HCT116 (cell line): ENCODE data around the gene RUNX2. TPM values are rescaled to one million over a fixed set of nuclear protein-coding genes. Genes with fewer than 3 reads are reported as not detected.

Source experiments
- ATAC-seq: fragments of 200-7000 bp; cut with Tn5 transposase; 2 replicates; pipeline ENCODE4 v1.9.1; 2020; ENCODE audit warnings: mild to moderate bottlenecking, moderate library complexity
- BruUV-seq: library from RNA; stranded (reverse); fragments of 400-500 nt; replicated peaks from 2 replicates; lab custom pipeline; 2021; lab: Mats Ljungman, UMichigan
- CTCF ChIA-PET: fragments of 300-600 bp; sonication (Branson Sonifier 250); formaldehyde crosslinking; loops from one replicate; lab custom pipeline; 2021; ENCODE audit warnings: antibody characterized with exemption; lab: Charles Lee
- POLR2A ChIA-PET: fragments of 300-600, 350-600 bp; sonication (Branson Sonifier 250); formaldehyde crosslinking; loops from one replicate; lab custom pipeline; 2021; ENCODE audit warnings: antibody characterized with exemption; lab: Charles Lee
- RAD21 ChIA-PET, 2 experiments: fragments of 300-600 bp; sonication (Branson Sonifier 250); formaldehyde crosslinking; loops; one replicate each; lab custom pipeline; 2023; ENCODE audit warnings: low total read pairs in 2 of 2; ENCODE audit not compliant: uncharacterized antibody in 2 of 2, unreplicated experiment in 2 of 2, low non-redundant PET in 1 of 2; lab: Charles Lee
- DNase-seq: peaks from one replicate; pipeline ENCODE4 v3.0.0-alpha.2; 2010; ENCODE audit warnings: low read depth, low spot score
- H2AFZ ChIP-seq: fragments of 200-600 bp; shearing (Covaris generic), sonication (generic); 2 replicates; pipeline ENCODE4 v1.6.1; 2017; ENCODE audit warnings: low read depth, mixed run types, mixed read lengths, antibody characterized with exemption, low read length; ENCODE audit not compliant: poor library complexity, severe bottlenecking
- H3K27ac ChIP-seq: 2 replicates; pipeline ENCODE4 v1.5.1; 2012; ENCODE audit warnings: low read depth, low read length
- H3K27me3 ChIP-seq: fragments of 200-600 bp; sonication (generic); 2 replicates; pipeline ENCODE4 v1.6.1; 2016; ENCODE audit warnings: mixed run types, low read length, mixed read lengths; ENCODE audit not compliant: insufficient read depth
- H3K36me3 ChIP-seq, 2 experiments: fragments of 200-500 bp in 1 of 2; fragments of 200-600 bp in 1 of 2; sonication (Bioruptor generic) in 1 of 2; sonication (generic) in 1 of 2; 2 replicates each; pipeline versions ENCODE4 v1.5.1 to v1.6.1; 2014 to 2016; ENCODE audit warnings: low read length in 2 of 2, inconsistent platforms in 1 of 2, mixed read lengths in 1 of 2, mixed run types in 1 of 2; ENCODE audit not compliant: insufficient read depth in 2 of 2, control insufficient read depth in 1 of 2
- H3K4me1 ChIP-seq, 2 experiments: fragments of 200-600 bp in 1 of 2; sonication (generic) in 1 of 2; 2 replicates each; pipeline versions ENCODE4 v1.5.1 to v1.6.1; 2012 to 2017; ENCODE audit warnings: low read length in 2 of 2, inconsistent platforms in 1 of 2, mild to moderate bottlenecking in 1 of 2, mixed read lengths in 1 of 2, mixed run types in 1 of 2, moderate library complexity in 1 of 2; ENCODE audit not compliant: insufficient read depth in 2 of 2, control insufficient read depth in 1 of 2
- H3K4me2 ChIP-seq: fragments of 200-600 bp; sonication (generic); 2 replicates; pipeline ENCODE4 v1.6.1; 2017; ENCODE audit warnings: mixed run types, low read length, mixed read lengths
- H3K4me3 ChIP-seq, 2 experiments: fragments of 200-600 bp in 1 of 2; sonication (generic) in 1 of 2; replicated peaks in 1 of 2; 2 replicates each; pipeline ENCODE4 v1.5.1; 2011 to 2016; ENCODE audit warnings: low read length in 2 of 2, control low read depth in 1 of 2, low read depth in 1 of 2, mild to moderate bottlenecking in 1 of 2, mixed read lengths in 1 of 2, mixed run types in 1 of 2
- H3K79me2 ChIP-seq: fragments of 200-600 bp; sonication (generic); 2 replicates; pipeline ENCODE4 v1.6.1; 2017; ENCODE audit warnings: mild to moderate bottlenecking, mixed run types, low read length, moderate library complexity, mixed read lengths; ENCODE audit not compliant: insufficient read depth
- H3K9ac ChIP-seq: fragments of 200-600 bp; sonication (generic); 2 replicates; pipeline ENCODE4 v1.6.1; 2016; ENCODE audit warnings: low read length, mixed read lengths
- H3K9me2 ChIP-seq: fragments of 200-600 bp; sonication (generic), shearing (Covaris generic); 2 replicates; pipeline ENCODE4 v1.6.1; 2017; ENCODE audit warnings: mixed run types, mild to moderate bottlenecking, moderate library complexity; ENCODE audit not compliant: insufficient read depth
- H3K9me3 ChIP-seq, 2 experiments: fragments of 200-500 bp in 1 of 2; fragments of 200-600 bp in 1 of 2; sonication (Bioruptor generic) in 1 of 2; sonication (generic) in 1 of 2; 2 replicates each; pipeline ENCODE4 v1.6.1; 2014 to 2017; ENCODE audit warnings: low read length in 2 of 2, mixed read lengths in 2 of 2, inconsistent platforms in 1 of 2, low read depth in 1 of 2, mild to moderate bottlenecking in 1 of 2, mixed run types in 1 of 2, moderate library complexity in 1 of 2; ENCODE audit not compliant: control insufficient read depth in 1 of 2, insufficient read depth in 1 of 2
- H4K20me1 ChIP-seq: fragments of 200-600 bp; sonication (generic), shearing (Covaris generic); 2 replicates; pipeline ENCODE4 v1.6.1; 2017; ENCODE audit warnings: mixed run types, mild to moderate bottlenecking, moderate library complexity; ENCODE audit not compliant: insufficient read depth
- CBX3 ChIP-seq: IDR thresholded peaks from 2 replicates; pipeline ENCODE4 v1.6.1; 2012; ENCODE audit warnings: low read depth
- CEBPB ChIP-seq: IDR thresholded peaks from 2 replicates; pipeline ENCODE4 v1.6.1; 2012; ENCODE audit warnings: low read depth
- EGR1 ChIP-seq: IDR thresholded peaks from 2 replicates; pipeline ENCODE4 v1.6.1; 2012; ENCODE audit warnings: low read depth
- EZH2 ChIP-seq: fragments of 200-600 bp; sonication (generic); IDR thresholded peaks from 2 replicates; pipeline ENCODE4 v1.6.1; 2017; ENCODE audit warnings: antibody characterized with exemption, mixed run types
- EZH2phosphoT487 ChIP-seq: fragments of 200-600 bp; IDR thresholded peaks from 2 replicates; pipeline ENCODE4 v1.6.1; 2018; ENCODE audit warnings: antibody characterized with exemption, borderline replicate concordance
- JUND ChIP-seq: IDR thresholded peaks from 2 replicates; pipeline ENCODE4 v1.6.1; 2012
- POLR2A ChIP-seq: IDR thresholded peaks from 2 replicates; pipeline ENCODE4 v1.7.0; 2011; ENCODE audit warnings: borderline replicate concordance; ENCODE audit not compliant: insufficient read depth, insufficient read length; ENCODE audit errors: extremely low read depth
- POLR2AphosphoS5 ChIP-seq: IDR thresholded peaks from 2 replicates; pipeline ENCODE4 v1.6.1; 2011; ENCODE audit warnings: mild to moderate bottlenecking, low read depth, low read length, moderate library complexity
- SRF ChIP-seq: IDR thresholded peaks from 2 replicates; pipeline ENCODE4 v1.6.1; 2012; ENCODE audit warnings: low read depth
- ZFX ChIP-seq: fragments of 450-650 bp; IDR thresholded peaks from 2 replicates; pipeline ENCODE4 v1.6.1; 2017
- ZNF274 ChIP-seq: fragments of 200-500 bp; sonication (Bioruptor generic); IDR thresholded peaks from 2 replicates; pipeline ENCODE4 v1.6.1; 2014; ENCODE audit warnings: mild to moderate bottlenecking, low read depth, low read length, inconsistent platforms
- intact Hi-C: fragments of 100-400 bp; cut with micrococcal nuclease; formaldehyde crosslinking; loops from 2 replicates; pipeline ENCODE4 v1.10.0; 2022
- total RNA-seq: library from RNA; stranded (reverse); gene quantifications from one replicate; pipeline ENCODE4 v1.2.1, GENCODE V29; 2021; ENCODE audit not compliant: unreplicated experiment
- TF ChIP-seq, protein P1 (sequence below): IDR thresholded peaks from 2 replicates; pipeline ENCODE4 v1.6.1; 2011; ENCODE audit warnings: mild to moderate bottlenecking, low read length, moderate library complexity; ENCODE audit not compliant: insufficient replicate concordance; ENCODE audit errors: extremely low read depth
- TF ChIP-seq, protein P2 (sequence below), 3 experiments: fragments of 200-600 bp in 1 of 3; sonication (generic) in 1 of 3; IDR thresholded peaks in 2 of 3; conservative IDR thresholded peaks in 1 of 3; 2 replicates each; pipeline ENCODE4 v1.5.1; 2012 to 2017; ENCODE audit warnings: low read depth in 2 of 3, low read length in 2 of 3, antibody characterized with exemption in 1 of 3, borderline replicate concordance in 1 of 3, control low read depth in 1 of 3, mild to moderate bottlenecking in 1 of 3, mixed read lengths in 1 of 3, mixed run types in 1 of 3, moderate library complexity in 1 of 3; ENCODE audit not compliant: insufficient read depth in 1 of 3
- TF ChIP-seq, protein P3 (sequence below): IDR thresholded peaks from 2 replicates; pipeline ENCODE4 v1.6.1; 2012; ENCODE audit warnings: low read depth
- TF ChIP-seq, protein P4 (sequence below): IDR thresholded peaks from 2 replicates; pipeline ENCODE4 v1.6.1; 2012

RUNX2 gene
- total RNA-seq, 1 experiment from 2014 or later = 1.1 TPM

DNA sequence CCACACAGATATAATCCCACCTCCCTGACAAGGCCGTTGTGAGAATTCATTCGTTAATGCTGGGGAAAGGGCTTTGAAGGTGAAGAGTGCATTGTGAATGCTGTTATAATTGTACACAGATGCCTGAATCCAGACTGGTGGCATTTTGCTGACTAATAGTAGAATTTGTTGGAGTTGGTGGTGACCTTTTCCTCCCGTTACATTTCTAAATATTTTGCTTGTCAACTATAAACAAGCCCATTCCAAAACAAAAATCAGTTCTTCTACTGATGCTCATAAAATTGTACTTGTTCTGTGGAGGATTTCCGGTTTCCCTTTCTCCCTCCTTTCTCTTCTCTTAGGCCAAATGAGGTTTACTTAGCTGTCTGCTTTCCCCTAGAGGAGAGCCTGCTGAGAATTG is 302.7 kb downstream of the RUNX2 start:
- Histone ChIP-seq H3K4me3 (no peak overlapping the region), H3K9ac (no peak overlapping the region), H2AFZ (no peak overlapping the region), H3K79me2 (no peaks in the 10 kb centered on the region), H3K9me2 (no peaks in the 10 kb centered on the region), H3K27me3 (no peaks in the 10 kb centered on the region; the same call in 1 of the 2 replicates), H3K27ac (no peak overlapping the region), H4K20me1 (no peaks in the 10 kb centered on the region), H3K4me1 (peaks cover 0 to 5% of the 10 kb centered on the region in 2 experiments; a peak in 2 of 4 replicates), H3K4me2 (no peak overlapping the region), H3K36me3 (no peaks in the 10 kb centered on the region), H3K9me3 (no peaks in the 10 kb centered on the region)
- no TSS peak for BruUV-seq
- ATAC-seq = no peak
- ChIA-PET CTCF (no interaction called here), RAD21 (no interaction called here), POLR2A (no interaction called here)
- TF ChIP-seq POLR2A = no peak
- TF ChIP-seq EGR1 = no peak
- TF ChIP-seq, protein P1, sequence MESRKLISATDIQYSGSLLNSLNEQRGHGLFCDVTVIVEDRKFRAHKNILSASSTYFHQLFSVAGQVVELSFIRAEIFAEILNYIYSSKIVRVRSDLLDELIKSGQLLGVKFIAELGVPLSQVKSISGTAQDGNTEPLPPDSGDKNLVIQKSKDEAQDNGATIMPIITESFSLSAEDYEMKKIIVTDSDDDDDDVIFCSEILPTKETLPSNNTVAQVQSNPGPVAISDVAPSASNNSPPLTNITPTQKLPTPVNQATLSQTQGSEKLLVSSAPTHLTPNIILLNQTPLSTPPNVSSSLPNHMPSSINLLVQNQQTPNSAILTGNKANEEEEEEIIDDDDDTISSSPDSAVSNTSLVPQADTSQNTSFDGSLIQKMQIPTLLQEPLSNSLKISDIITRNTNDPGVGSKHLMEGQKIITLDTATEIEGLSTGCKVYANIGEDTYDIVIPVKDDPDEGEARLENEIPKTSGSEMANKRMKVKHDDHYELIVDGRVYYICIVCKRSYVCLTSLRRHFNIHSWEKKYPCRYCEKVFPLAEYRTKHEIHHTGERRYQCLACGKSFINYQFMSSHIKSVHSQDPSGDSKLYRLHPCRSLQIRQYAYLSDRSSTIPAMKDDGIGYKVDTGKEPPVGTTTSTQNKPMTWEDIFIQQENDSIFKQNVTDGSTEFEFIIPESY = no peak
- DNase-seq = no peak
- intact Hi-C loops = no loop called here

DNA sequence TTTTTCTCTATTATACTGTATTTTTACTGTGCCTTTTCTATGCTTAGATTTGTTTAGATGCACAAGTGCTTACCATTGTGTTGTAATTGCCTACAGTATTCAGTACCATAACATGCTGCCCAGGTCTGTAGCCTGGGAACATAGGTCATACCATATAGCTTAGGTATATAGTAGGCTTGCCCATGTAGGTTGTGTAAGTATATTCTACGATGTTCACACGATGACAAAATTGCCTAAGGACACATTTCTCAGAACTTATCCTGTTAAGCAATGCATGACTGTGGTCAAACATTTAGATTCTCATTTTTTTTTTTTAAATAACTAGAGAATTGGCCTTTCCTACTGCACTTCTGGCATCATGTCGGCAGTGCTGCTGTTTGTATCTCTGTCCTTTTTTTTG is 303.3 kb downstream of the RUNX2 start:
- no peaks in the 10 kb centered on the region for H4K20me1 ChIP-seq
- H3K36me3 ChIP-seq = no peaks in the 10 kb centered on the region
- H3K27me3 ChIP-seq = no peaks in the 10 kb centered on the region; the same call in 1 of the 2 replicates
- H2AFZ ChIP-seq = no peak overlapping the region
- POLR2A ChIA-PET = no interaction called here
- ATAC-seq (no peak), DNase-seq (no peak)
- H3K9ac ChIP-seq = no peak overlapping the region
- intact Hi-C loops = no loop called here
- no peaks in the 10 kb centered on the region for H3K79me2 ChIP-seq
- H3K4me3 ChIP-seq = no peak overlapping the region
- H3K27ac ChIP-seq = no peak overlapping the region
- RAD21 ChIA-PET = no interaction called here
- peaks cover 0 to 2% of the 10 kb centered on the region in 2 experiments; a peak in 1 of 4 replicates for H3K4me1 ChIP-seq
- H3K9me3 ChIP-seq = no peaks in the 10 kb centered on the region
- no peaks in the 10 kb centered on the region for H3K9me2 ChIP-seq
- BruUV-seq = no TSS peak
- no peak overlapping the region for H3K4me2 ChIP-seq
- CTCF ChIA-PET = no interaction called here
- no peak for TF ChIP-seq EZH2
- TF ChIP-seq, protein P2, sequence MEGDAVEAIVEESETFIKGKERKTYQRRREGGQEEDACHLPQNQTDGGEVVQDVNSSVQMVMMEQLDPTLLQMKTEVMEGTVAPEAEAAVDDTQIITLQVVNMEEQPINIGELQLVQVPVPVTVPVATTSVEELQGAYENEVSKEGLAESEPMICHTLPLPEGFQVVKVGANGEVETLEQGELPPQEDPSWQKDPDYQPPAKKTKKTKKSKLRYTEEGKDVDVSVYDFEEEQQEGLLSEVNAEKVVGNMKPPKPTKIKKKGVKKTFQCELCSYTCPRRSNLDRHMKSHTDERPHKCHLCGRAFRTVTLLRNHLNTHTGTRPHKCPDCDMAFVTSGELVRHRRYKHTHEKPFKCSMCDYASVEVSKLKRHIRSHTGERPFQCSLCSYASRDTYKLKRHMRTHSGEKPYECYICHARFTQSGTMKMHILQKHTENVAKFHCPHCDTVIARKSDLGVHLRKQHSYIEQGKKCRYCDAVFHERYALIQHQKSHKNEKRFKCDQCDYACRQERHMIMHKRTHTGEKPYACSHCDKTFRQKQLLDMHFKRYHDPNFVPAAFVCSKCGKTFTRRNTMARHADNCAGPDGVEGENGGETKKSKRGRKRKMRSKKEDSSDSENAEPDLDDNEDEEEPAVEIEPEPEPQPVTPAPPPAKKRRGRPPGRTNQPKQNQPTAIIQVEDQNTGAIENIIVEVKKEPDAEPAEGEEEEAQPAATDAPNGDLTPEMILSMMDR (IDR thresholded peaks at IDR 0.05 in 2 of 3, conservative IDR thresholded peaks at IDR 0.05 in 1 of 3; ENCODE audit: borderline replicate concordance in 1 of 3, insufficient read depth in 1 of 3, low read depth in 2 of 3, low read length in 2 of 3) = no peak
- TF ChIP-seq CBX3 = no peak
- TF ChIP-seq ZNF274 = no peak
- no peak for TF ChIP-seq CEBPB
- TF ChIP-seq, protein P3, sequence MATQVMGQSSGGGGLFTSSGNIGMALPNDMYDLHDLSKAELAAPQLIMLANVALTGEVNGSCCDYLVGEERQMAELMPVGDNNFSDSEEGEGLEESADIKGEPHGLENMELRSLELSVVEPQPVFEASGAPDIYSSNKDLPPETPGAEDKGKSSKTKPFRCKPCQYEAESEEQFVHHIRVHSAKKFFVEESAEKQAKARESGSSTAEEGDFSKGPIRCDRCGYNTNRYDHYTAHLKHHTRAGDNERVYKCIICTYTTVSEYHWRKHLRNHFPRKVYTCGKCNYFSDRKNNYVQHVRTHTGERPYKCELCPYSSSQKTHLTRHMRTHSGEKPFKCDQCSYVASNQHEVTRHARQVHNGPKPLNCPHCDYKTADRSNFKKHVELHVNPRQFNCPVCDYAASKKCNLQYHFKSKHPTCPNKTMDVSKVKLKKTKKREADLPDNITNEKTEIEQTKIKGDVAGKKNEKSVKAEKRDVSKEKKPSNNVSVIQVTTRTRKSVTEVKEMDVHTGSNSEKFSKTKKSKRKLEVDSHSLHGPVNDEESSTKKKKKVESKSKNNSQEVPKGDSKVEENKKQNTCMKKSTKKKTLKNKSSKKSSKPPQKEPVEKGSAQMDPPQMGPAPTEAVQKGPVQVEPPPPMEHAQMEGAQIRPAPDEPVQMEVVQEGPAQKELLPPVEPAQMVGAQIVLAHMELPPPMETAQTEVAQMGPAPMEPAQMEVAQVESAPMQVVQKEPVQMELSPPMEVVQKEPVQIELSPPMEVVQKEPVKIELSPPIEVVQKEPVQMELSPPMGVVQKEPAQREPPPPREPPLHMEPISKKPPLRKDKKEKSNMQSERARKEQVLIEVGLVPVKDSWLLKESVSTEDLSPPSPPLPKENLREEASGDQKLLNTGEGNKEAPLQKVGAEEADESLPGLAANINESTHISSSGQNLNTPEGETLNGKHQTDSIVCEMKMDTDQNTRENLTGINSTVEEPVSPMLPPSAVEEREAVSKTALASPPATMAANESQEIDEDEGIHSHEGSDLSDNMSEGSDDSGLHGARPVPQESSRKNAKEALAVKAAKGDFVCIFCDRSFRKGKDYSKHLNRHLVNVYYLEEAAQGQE = no peak
- no peak for TF ChIP-seq POLR2AphosphoS5
- TF ChIP-seq, protein P4, sequence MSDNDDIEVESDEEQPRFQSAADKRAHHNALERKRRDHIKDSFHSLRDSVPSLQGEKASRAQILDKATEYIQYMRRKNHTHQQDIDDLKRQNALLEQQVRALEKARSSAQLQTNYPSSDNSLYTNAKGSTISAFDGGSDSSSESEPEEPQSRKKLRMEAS = no peak
- no peak for TF ChIP-seq EZH2phosphoT487
- TF ChIP-seq SRF = no peak
- no peak for TF ChIP-seq JUND
- TF ChIP-seq ZFX = no peak
